ENCODE data around the gene SLC22A17.

Gene SLC22A17

DNA sequence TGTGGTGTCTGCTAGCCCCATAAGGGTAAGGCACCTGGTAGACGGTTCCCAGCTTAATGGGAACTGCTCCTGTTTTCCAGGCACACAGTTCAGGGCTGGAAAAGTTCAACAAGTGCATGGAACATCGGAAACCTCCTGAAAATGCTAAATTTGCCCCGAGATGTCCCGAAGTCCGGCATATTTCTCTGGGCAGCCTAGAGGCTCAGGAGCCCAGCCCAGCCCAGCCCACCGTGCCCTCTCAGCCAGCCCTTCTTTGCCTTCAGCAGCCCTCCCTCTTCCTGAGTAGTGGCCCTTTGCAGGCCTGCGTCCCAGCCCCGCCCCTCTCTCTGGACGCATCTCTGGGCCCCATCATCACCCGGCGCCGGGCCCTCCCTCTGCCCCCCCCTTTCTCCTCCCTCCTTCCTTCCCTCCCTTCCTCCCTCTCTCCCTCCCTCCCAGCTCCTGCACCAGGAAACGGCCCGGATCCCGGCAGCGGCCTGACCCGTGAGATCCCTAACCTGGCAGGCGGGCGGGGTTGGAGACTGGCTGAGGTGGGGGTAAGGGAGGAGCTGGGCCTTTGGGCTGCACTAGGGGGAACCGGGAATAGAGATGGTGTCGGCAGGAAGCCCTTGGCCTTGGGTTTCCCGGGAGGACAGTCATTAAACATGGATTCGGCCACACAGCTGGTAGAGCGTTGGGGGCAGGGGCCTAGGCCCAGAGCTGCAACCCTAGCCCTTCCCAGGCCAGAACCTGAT, 46.1 kb downstream of the SLC22A17 start, which contains the start of gene BCL2L2:
BCL2L2 (plus strand) TSS at position 422 of the 734 bp plus-strand sequence. CDS start 935 bp downstream, outside the sequence.
- peak; percentile 86 to 89 for DNase-seq
- TF ChIP-seq POLR2A (IDR thresholded peaks at IDR 0.05; ENCODE audit: low read length) = peak; percentile 81
- TF ChIP-seq GATA1 (IDR thresholded peaks at IDR 0.05; ENCODE audit: low read depth, low read length) = no peak

GRCh38 chr14:23302290-23303225, 50.1 kb downstream of the SLC22A17 start, which contains the start of gene PPP1R3E:
Gene PPP1R3E, minus strand, starts transcription at chr14:23302859. Its CDS starts 283 bp downstream, at chr14:23302576.
- DNase-seq = peak; percentile 82 to 87
- TF ChIP-seq GATA1 (IDR thresholded peaks at IDR 0.05; ENCODE audit: low read depth, low read length) = no peak
- peak; percentile 32 for TF ChIP-seq POLR2A (IDR thresholded peaks at IDR 0.05; ENCODE audit: low read length)

DNA sequence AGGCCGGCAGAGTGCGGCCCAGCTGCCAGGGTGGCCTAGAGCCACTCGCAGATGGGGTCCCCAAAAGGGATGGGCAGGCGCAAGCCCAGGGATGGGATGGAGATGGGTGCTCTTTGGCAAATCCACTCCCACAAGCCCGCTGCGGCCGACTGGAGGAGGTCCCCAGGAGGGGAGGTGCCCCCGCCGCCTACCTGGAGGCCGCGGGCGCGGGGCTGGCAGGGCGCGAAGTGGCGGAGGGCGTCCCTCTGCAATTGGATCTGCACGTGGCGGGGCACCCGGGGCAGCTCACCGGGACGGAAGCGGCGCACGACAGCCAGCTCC, 50.8 kb downstream of the SLC22A17 start:
- TF ChIP-seq POLR2A (IDR thresholded peaks at IDR 0.05; ENCODE audit: low read length) (peak; percentile 89), GATA1 (IDR thresholded peaks at IDR 0.05; ENCODE audit: low read depth, low read length) (no peak)
- DNase-seq = no peak

DNA sequence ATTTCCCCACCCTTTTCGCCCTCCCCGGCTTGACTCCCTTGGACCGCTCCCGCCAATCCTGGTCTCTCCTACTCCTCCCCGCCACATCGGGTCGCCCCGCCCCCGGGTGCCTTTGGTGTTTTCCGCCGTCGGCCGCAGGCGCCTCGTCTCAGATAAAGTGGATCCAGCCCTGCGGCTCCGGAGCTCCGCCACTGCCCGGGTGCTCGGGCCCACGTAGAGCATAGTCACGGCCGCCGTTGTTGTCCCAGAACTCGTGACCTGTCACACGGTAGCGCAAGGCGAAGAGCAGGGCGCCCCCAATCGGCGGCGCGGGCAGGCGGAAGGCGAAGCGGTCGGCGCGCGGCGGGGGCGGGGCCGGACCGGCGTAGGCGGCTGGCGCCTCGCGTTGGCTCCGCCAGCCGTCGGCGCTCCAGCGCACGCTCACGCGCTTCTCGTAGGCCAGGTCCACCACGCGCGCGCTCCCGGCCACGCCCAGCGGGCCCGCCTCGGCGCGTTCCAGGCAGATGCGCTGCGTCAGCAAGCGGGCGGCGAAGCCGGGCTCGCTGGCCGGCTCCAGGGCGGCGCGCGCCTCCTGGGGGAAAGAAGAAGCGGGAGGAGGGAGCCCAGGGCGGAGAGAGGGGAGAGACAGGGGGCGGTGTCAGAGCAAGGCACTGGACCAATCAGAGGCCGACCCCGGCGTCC, 51.3 kb downstream of the SLC22A17 start:
- DNase-seq = peak; percentile 98 to 100
- TF ChIP-seq POLR2A (IDR thresholded peaks at IDR 0.05; ENCODE audit: low read length) = no peak
- TF ChIP-seq GATA1 (IDR thresholded peaks at IDR 0.05; ENCODE audit: low read depth, low read length) = no peak

- DNase-seq = peak; percentile 41 to 65
- TF ChIP-seq GATA1 (IDR thresholded peaks at IDR 0.05; ENCODE audit: low read depth, low read length) (no peak), POLR2A (IDR thresholded peaks at IDR 0.05; ENCODE audit: low read length) (no peak)
Observed at GRCh38 chr14:23300687-23301223, 51.9 kb downstream of the SLC22A17 start.

GRCh38 chr14:23299986-23300686, 52.6 kb downstream of the SLC22A17 start:
- DNase-seq = no peak
- no peak for TF ChIP-seq POLR2A (IDR thresholded peaks at IDR 0.05; ENCODE audit: low read length)
- no peak for TF ChIP-seq GATA1 (IDR thresholded peaks at IDR 0.05; ENCODE audit: low read depth, low read length)

- peak; percentile 65 to 70 for DNase-seq
- TF ChIP-seq GATA1 (IDR thresholded peaks at IDR 0.05; ENCODE audit: low read depth, low read length) = no peak
- TF ChIP-seq POLR2A (IDR thresholded peaks at IDR 0.05; ENCODE audit: low read length) = no peak
Observed at GRCh38 chr14:23299211-23299957, 53.3 kb downstream of the SLC22A17 start.

DNA sequence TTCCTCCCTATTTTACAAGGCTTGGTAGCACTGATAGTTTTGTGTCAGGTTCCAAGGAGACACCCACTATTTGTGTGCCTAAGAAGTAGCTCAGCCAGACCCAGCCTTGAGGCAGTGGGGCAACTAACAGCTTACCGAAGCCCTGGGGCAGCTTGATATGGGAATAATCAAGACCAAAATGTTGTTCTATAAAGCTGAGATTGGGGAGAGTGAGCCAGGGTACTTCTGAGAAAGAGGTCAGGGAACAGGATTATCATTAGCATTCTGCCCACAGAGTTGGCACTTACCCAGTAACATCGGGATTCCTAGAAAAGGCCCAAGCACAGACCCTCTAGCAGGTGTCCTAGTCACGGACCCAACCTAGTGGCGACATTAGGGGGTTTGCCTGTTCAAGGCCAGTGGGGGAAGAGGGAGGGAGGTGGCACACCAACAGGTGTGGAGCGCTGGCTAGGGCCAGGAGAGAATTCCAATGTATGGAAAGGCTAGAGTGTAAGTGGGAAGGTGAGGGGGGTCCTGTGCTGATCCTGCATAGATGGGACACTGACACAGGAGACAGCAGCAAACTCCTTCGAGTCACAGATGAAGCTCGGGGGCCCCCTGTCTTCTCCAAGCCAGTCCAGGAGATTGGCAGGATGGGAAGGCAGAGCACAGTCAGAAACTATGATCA, 54.9 kb downstream of the SLC22A17 start:
- no peak for TF ChIP-seq GATA1 (IDR thresholded peaks at IDR 0.05; ENCODE audit: low read depth, low read length)
- no peak for TF ChIP-seq POLR2A (IDR thresholded peaks at IDR 0.05; ENCODE audit: low read length)
- no peak for DNase-seq

- TF ChIP-seq GATA1 (IDR thresholded peaks at IDR 0.05; ENCODE audit: low read depth, low read length) (no peak), POLR2A (IDR thresholded peaks at IDR 0.05; ENCODE audit: low read length) (no peak)
Observed at GRCh38 chr14:23297096-23297495, 55.6 kb downstream of the SLC22A17 start.

More at GRCh38 chr14:23297096-23297495, 55.6 kb downstream of the SLC22A17 start:
- no peak for DNase-seq

Data from erythroblast (primary cell).